ENCODE data around the gene TNNT3.

The TNNT3 gene

DNA sequence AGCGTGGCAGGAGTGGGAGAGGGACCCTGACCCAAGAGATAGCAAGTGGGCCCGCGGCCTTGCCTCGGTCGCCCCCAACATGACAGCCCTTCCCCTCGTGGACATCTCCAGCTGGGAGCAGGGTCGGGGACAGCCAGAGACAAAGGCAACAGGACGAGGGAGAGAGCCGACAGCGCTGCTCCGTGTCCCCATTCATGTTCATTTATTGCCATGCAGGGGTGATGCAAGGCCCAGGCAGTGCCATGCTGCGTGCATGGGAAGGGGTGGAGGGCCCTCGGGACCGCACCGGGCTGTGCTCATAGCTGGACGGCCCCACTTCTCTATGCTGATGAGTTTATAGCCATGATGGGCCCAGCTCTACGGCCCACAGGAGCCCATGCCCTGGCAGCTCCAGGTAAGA lies 40.3 kb downstream of the TNNT3 start:
- no peak for DNase-seq

DNA sequence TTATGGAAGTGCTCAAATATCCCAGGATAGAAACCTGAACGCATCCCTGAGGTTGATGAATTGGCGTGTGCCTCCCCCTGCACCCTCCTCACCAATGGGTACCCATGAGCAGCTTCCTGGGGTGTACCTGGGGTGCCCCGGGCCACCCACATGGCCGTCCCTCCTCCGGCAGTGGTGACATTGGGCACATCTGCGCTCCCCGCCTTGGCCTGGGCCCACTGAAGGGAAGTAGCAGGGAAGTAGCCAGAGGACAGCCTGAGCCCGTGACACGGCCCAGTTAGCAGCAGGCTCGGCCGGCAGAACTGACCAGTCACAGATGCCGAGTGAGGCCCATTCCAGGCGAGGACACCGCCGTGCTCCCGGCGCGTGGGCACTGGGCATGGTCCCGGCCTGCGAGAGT lies 44.4 kb downstream of the TNNT3 start:
- DNase-seq, result no peak

DNA sequence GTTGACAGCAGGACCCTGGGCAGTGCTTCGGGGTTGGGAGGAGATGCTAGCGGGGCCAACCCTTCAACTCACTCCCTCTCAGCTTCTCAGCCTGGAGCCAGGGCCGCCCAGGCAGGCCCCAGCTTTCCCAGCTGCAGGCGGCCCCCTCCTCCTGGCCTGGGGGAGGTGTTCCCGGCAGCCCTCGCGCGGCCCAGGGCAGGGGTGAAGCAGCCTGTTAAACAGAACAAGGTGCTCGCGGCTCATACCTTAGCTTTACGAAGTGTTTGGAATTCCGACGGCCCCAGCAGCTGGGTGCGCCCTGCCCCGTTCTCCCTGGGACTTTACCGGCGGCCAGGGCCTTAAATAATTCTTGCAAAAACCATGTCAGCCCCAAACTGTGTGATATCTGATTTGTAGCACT lies 44.8 kb downstream of the TNNT3 start:
- no peak for DNase-seq

DNA sequence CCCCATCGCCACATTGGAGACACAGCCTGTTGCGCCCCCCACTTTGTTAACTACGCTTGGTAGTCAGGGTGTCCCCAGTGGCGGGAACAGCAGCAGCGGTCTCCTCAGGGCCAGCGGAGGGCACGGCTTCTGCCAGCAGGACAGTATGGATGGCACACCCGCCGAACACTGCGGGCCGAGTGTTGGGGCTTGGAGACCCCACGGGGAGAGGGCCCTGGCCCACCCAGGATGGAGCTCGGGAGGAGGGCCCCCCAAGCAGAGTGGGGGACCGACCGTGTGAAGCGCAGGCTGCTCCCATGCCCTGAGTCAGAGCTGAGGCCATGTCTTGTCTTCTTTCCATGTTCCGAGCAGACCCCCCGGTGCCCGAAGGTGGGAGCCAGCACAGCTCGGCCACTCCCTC lies 45.5 kb downstream of the TNNT3 start:
- no peak for DNase-seq

DNA sequence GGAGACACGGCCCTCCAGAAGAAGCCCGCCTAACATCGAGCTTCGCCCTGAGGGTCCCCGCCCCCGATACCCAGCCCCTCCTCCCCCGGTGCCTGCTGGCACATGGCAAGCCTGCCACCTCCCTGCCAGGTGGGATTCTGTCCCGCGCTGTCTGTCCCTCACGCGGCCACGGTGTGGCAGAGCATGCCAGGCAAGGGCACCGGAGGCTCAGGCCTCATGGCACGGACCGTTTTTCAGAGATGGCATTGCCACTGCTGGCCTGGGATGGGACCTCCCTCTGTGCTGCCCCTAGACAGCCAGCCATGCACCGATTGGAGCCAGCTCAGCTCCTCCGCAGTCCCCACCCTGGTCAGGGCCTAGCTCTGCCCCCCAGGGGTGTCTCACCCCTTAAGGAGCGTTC lies 47.0 kb downstream of the TNNT3 start:
- no peak for DNase-seq

DNA sequence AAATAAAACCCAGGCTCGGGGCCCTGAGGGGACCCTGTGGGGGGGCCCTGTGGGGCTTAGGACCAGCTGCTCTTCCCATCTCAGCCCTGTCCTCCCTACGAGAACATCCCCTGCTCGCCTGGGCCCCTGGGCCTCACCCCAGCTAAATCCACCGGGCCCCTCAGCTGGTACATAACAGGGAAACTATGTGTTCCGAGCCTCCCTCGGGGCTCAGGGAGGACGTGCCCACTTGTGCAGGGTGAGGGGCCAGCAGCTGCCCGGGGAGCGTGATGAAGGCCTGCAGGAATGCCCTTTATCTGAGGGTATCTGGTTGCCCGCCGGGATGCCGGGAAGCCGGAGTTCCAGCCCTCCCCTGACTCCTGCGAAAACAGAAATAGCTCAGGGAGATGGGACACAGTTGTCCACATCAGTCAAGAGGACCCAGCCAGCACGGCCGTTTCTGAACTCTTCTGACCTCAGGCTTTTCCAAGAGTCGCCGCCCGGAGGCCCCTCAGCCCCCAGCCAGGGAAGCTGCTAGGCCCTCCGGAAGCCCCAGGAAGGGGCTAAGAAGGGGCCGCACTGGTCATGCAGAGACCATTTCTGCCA lies 48.2 kb downstream of the TNNT3 start:
- no peak for DNase-seq

DNA sequence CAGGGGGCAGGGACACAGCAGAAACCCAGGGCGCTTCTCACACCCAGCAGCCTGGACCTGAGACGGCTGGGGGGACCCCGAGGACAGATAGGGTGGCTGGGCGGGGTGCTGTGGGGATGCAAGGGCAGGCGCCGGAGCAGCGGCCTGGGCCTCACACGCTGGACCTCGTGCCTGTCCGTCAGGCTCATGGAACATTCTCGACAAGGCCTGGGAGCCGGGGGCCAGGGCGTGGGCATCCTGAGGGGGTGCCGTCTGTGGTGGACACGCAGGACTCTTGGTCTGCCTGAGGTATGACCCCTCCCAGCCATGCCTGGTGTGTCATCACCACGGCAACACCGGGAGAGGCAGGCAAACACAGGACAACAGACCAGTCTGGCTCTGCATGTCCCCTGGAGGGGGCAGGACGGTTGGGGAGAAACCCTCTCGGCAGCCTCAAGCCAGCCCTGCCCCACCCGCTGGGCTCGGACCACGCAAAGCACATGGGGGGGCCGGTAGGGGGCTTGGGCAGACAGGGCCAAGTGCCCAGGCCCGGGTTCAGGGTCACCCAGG lies 49.0 kb downstream of the TNNT3 start:
- DNase-seq, result no peak

DNA sequence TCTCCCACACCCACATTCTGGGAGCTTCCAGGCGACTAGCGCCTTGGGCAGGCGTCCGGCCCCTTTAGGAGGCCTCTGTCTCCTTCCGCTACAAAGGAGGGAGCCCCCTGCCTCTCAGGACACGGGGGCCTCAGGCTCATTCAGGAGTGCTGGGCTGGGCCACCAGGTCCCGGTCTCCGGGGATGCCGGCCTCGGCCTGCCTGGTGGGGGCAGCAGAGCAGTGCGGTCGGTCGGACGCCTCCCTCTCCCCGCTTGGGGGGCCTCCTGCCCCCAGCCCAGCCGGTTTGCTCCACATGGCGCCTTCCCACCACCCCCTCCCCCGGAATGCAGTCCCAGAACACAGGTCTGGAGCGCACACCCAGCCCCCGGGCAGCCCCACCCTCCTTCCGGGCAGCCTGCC lies 49.5 kb downstream of the TNNT3 start:
- no peak for DNase-seq

DNA sequence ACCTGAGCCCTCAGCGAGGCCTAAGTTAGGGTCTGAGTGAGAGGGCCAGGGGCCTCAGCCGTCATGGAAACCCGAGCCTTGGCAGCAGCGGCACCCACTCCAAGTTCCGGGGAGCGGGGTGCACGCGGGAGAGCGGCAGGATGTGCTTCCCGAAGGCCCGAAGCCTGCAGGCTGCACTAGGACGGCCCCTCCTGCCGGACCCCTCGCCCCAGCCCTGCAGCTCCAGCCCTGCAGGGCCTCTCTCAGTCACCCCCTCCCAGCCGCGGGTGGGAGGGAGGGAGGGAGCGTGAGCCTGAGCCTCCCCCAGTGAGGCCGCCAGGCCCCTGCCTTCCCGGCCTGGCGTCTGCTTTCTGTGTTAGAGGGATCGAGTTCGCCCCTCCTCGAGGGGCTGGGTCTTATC lies 50.3 kb downstream of the TNNT3 start:
- no peak for DNase-seq

DNA sequence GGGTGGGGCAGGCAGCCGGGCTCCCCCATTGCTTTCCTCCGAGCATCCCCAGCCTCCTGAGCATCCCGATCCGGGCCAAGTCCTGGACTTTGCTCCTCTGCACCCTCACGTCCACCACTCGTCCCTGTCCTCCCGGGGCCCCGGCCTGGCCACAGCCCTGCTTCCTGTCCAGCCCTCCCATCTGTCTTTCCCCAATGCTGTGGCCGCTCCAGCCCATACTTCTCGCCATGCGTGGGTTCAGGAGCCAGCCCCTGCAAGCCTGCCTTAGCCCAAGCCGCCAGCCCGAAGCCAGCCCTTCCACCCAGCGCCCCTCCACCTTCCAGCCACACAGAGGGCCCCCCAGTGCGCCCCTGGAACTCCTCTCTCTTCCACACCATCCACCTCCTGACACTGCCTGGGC lies 51.5 kb downstream of the TNNT3 start:
- DNase-seq, result no peak

DNA sequence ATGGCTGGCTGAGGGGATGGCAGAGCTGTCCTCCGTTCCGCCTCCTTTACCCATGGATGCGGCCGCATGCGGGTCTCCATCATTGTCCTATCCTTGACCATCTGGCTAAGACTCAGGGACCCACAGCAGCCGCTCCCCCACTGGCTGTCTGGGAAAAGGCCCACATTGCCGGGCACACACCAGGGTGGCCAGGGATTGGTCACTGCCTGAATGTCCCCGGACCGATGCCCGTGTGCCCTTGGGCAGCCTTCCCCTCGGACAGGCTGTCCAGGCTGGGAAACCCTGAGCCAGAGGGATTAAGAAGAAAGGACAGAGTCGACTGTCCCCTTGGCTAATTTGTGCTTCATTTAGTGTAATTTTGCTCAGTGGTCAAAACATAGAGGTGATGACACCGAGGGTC lies 55.7 kb downstream of the TNNT3 start:
- DNase-seq, result no peak

DNA sequence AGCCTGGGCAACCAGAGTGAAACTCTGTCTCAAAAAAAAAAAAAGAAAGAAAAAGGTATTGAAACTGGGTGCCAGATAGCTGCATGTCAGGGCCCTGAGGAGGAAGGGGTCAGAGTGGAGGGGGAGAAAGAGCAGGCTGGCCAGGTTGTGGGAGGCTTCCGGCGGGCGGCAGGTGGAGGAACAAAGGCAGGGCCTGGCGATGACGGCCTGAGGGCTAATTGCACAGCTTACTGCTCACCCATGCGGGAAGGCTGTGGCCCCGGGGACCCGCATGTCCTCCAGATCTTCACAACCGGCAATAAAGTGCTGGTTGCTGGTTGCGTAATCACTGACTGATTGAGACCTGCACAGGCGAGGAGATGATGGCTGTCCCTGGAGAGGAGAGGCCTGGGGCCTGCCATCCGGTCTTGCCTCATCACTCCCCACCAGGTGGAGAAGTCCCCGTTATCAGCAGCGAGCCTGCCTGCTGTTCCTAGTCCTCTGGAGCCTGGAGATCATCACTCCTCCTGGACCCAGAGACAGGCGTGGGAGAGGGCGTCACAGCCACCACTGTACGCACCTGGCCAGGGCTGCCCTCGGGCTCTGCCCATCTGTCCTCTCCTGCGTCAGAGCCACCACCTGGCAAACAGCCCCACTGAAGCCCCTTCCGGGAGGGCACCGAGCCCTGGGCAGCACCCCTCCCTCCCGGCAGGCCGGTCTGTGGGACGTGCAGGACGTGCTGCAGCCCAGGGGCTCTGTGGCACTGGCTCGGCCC lies 59.4 kb downstream of the TNNT3 start:
- no peak for DNase-seq

DNA sequence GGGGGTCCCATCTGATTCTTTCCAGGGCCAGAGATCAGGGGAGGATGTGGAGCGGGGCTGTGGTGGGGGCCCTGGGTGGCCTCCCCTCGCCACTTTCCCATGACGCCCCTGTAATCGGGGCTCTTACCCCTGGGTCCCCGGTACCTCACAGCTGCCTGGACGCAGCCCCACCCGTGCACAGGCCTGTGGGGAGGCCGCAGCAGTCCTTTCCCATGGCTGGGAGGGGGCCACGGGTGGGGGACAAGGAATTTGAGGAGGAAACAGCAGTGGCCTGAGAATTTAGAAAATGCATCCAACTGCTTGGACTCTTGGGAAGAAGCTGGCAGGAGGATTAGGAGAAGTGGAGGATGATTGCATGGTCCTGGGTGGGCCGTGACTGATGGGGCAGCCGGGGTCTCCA lies 60.1 kb downstream of the TNNT3 start:
- DNase-seq, result no peak

DNA sequence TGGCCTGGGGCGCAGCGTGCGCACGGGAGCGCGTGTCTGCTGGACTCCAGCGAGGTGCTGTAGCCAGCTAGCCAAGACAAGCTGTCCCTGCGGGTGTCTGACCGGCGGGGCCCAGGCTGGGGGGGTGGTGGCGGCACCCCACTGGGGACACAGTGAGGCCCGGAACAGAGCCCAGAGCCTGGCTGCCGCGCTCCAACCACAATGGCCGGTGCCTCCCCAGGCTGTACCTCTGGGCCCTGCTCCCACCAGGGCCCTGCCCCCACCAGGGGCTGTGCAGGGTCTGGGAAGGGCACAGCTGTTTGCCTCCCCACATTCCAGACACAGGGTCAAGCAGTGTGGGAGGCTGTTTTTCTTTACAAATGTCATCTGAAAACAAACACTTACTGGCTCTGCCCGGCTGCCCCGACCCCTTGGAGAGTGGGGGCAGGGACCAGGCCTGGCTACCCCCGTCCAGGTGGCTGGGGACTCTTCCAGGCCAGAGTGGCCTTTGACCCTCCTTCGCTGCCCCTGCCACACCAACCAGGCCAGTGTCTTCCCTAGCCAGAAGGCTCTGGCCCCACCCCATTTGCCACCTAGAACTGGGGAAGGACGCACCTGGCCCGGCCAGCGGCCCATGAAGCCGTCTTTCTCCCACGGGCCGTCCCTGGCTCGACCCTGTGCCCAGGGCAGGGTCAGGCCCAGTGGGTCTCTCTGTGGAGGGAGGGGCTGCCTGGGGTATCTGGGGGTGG lies 63.5 kb downstream of the TNNT3 start:
- no peak for DNase-seq

DNA sequence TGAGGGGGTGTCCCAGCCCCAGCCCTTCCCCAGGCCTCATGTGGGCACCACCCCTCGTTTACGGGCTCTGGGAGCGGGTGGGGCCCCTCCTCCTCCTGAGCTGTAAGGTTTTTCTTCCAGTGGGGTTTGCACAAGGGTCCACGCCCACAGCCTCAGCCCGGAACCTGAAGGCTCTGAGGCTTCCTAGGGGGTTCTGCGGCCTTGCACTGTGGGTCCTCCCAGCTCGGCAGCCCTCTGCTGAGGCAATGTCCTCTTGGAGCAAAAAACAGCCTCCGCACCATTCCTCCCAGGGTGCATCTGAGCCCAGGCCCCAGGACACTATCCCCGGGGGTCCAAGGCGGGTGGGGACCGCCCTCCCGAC lies 64.1 kb downstream of the TNNT3 start:
- peak; percentile 0 for DNase-seq

DNA sequence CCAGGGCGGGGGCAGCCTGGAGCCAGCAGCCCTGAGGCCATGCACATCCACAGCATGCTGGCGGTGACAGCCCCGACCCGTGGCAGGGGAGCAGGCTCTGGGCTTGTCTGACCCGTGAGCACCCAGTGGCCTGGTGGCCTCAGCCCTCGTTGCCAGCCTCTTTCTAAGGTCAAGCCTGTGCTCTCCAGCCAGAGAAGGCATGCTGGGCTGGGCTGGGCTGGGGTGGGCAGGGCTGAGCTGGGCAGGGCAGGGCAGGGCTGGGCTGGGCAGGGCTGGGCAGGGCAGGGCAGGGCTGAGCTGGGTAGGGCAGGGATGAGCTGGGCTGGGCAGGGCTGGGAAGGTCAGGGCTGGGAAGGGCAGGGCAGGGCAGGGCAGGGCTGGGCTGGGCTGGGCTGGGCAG lies 67.5 kb downstream of the TNNT3 start:
- DNase-seq, result no peak

DNA sequence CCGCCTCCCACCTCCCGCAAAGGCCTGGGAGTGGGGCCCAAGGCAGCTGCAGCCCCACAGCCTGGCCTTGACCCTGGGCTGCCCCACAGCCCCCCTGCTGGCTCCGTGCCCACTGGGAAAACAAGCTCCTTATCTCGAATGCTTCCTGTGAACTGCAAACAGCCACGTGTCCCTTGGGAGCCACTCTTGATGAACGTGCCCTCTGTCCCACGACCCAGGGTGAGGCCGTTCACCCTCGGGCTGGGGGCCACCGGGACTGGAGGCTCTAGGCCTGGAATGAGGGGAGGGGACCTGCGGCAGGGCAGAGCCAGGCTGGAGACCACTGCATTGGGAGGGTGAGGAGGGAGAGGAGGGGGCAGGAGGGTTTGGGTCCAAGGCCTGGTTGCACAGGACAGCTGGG lies 68.7 kb downstream of the TNNT3 start:
- DNase-seq, result no peak

Data from right kidney (tissue), 1 donor.